IPS DF 6.9 (cell line): Measurements from ENCODE around the gene MAD1L1.
"Not testable (repeated sequence)": the region's sequence is repeated elsewhere in the genome, so short reads cannot be mapped to it uniquely, and the experiment has no call there.

ENCODE experiments used
- DNase-seq: peaks from one replicate; pipeline ENCODE4 v3.0.0-alpha.2; 2013; ENCODE audit warnings: low read depth, low spot score
- H3K27ac ChIP-seq: one replicate; pipeline ENCODE4 v1.5.1; 2013; ENCODE audit warnings: low read length, control low read depth
- H3K27me3 ChIP-seq: 2 replicates; pipeline ENCODE4 v1.6.1; 2013; ENCODE audit warnings: mild to moderate bottlenecking, low read length; ENCODE audit not compliant: control insufficient read depth, insufficient read depth
- H3K36me3 ChIP-seq: 2 replicates; pipeline ENCODE4 v1.6.1; 2013; ENCODE audit warnings: low read length; ENCODE audit not compliant: control insufficient read depth, insufficient read depth
- H3K4me1 ChIP-seq: 2 replicates; pipeline ENCODE4 v1.6.1; 2013; ENCODE audit warnings: low read length; ENCODE audit not compliant: control insufficient read depth, insufficient read depth
- H3K4me3 ChIP-seq: 2 replicates; pipeline ENCODE4 v1.5.1; 2013; ENCODE audit warnings: mild to moderate bottlenecking, low read length
- H3K9me3 ChIP-seq: 2 replicates; pipeline ENCODE4 v1.6.1; 2013; ENCODE audit warnings: low read length, inconsistent platforms; ENCODE audit not compliant: control insufficient read depth, insufficient read depth
- WGBS: extraction: QIAGEN DNeasy Blood & Tissue Kit; methylation state at CpG from one replicate; pipeline ENCODE4 v1.1.7; 2013; ENCODE audit warnings: mixed read lengths, missing lambda C conversion rate; ENCODE audit not compliant: insufficient read length, insufficient coverage; 5-methylcytosine and 5-hydroxymethylcytosine counted together

Gene MAD1L1

GRCh38 chr7:2037808-2038522, 194.8 kb downstream of the MAD1L1 start:
- H3K4me3 ChIP-seq: no peak overlapping the region
- no CpG with 5 or more reads among the region's 13 CpGs for WGBS
- H3K36me3 ChIP-seq: 0 out of 2 replicates have a peak, but pooled peaks cover 7% of the 10 kb centered on the region
- H3K27ac ChIP-seq: no peak overlapping the region
- H3K9me3 ChIP-seq: no peaks in the 10 kb centered on the region
- DNase-seq: no peak
- peaks cover 7% of the 10 kb centered on the region; the same call in 1 of the 2 replicates for H3K4me1 ChIP-seq
- H3K27me3 ChIP-seq: no peaks in the 10 kb centered on the region

GRCh38 chr7:2037301-2037807, 195.4 kb downstream of the MAD1L1 start:
- Histone ChIP-seq H3K4me1 (peaks cover 7% of the 10 kb centered on the region; the same call in 1 of the 2 replicates), H3K9me3 (no peaks in the 10 kb centered on the region), H3K27ac (no peak overlapping the region), H3K4me3 (no peak overlapping the region), H3K27me3 (no peaks in the 10 kb centered on the region), H3K36me3 (0 out of 2 replicates have a peak, but pooled peaks cover 3% of the 10 kb centered on the region)
- WGBS: no CpG with 5 or more reads among the region's 17 CpGs
- no peak for DNase-seq

- no CpG with 5 or more reads among the region's 20 CpGs for WGBS
- no peak overlapping the region for H3K4me3 ChIP-seq
- no peaks in the 10 kb centered on the region for H3K9me3 ChIP-seq
- H3K36me3 ChIP-seq: no peaks in the 10 kb centered on the region
- no peaks in the 10 kb centered on the region for H3K27me3 ChIP-seq
- no peak overlapping the region for H3K27ac ChIP-seq
- DNase-seq: no peak
- peaks cover 4% of the 10 kb centered on the region; the same call in 1 of the 2 replicates for H3K4me1 ChIP-seq
Measured at GRCh38 chr7:2036786-2037185, 196.0 kb downstream of the MAD1L1 start.

- no CpG with 5 or more reads among the region's 16 CpGs for WGBS
Measured at GRCh38 chr7:2036201-2036600, 196.5 kb downstream of the MAD1L1 start.

GRCh38 chr7:2034291-2035201, 198.2 kb downstream of the MAD1L1 start:
- H3K9me3 ChIP-seq: no peaks in the 10 kb centered on the region
- H3K36me3 ChIP-seq: no peaks in the 10 kb centered on the region
- DNase-seq: no peak
- no peak overlapping the region for H3K4me3 ChIP-seq
- peaks cover 5% of the 10 kb centered on the region; the same call in 1 of the 2 replicates for H3K4me1 ChIP-seq
- WGBS: no CpG with 5 or more reads among the region's 20 CpGs
- H3K27me3 ChIP-seq: no peaks in the 10 kb centered on the region
- no peak overlapping the region for H3K27ac ChIP-seq

More at GRCh38 chr7:2036201-2036600, 196.5 kb downstream of the MAD1L1 start:
- H3K27me3 ChIP-seq, H3K4me3 ChIP-seq, DNase-seq, H3K36me3 ChIP-seq, H3K9me3 ChIP-seq, H3K27ac ChIP-seq, H3K4me1 ChIP-seq: not testable (repeated sequence)

- Histone ChIP-seq H3K36me3 (no peaks in the 10 kb centered on the region), H3K4me1 (peaks cover 5% of the 10 kb centered on the region; the same call in 1 of the 2 replicates), H3K9me3 (no peaks in the 10 kb centered on the region), H3K27me3 (no peaks in the 10 kb centered on the region), H3K4me3 (no peak overlapping the region), H3K27ac (no peak overlapping the region)
- no peak for DNase-seq
- no CpG with 5 or more reads among the region's 13 CpGs for WGBS
Measured at GRCh38 chr7:2033586-2034135, 199.1 kb downstream of the MAD1L1 start.

- no peak for DNase-seq
- H3K36me3 ChIP-seq: no peaks in the 10 kb centered on the region
- H3K27me3 ChIP-seq: no peaks in the 10 kb centered on the region
- no CpG with 5 or more reads among the region's 19 CpGs for WGBS
- H3K4me3 ChIP-seq: no peak overlapping the region
- H3K27ac ChIP-seq: no peak overlapping the region
- H3K4me1 ChIP-seq: peaks cover 5% of the 10 kb centered on the region; the same call in 1 of the 2 replicates
- no peaks in the 10 kb centered on the region for H3K9me3 ChIP-seq
Measured at GRCh38 chr7:2032876-2033407, 199.8 kb downstream of the MAD1L1 start.

GRCh38 chr7:2032030-2032875, 200.5 kb downstream of the MAD1L1 start:
- WGBS: no CpG with 5 or more reads among the region's 26 CpGs

GRCh38 chr7:2031451-2031845, 201.3 kb downstream of the MAD1L1 start:
- no CpG with 5 or more reads among the region's 13 CpGs for WGBS
- H3K27ac ChIP-seq: no peak overlapping the region
- H3K4me3 ChIP-seq: no peak overlapping the region
- no peaks in the 10 kb centered on the region for H3K27me3 ChIP-seq
- no peaks in the 10 kb centered on the region for H3K9me3 ChIP-seq
- DNase-seq: no peak
- H3K4me1 ChIP-seq: peaks cover 5% of the 10 kb centered on the region; the same call in 1 of the 2 replicates
- H3K36me3 ChIP-seq: no peaks in the 10 kb centered on the region

More at GRCh38 chr7:2032030-2032875, 200.5 kb downstream of the MAD1L1 start:
- H3K9me3 ChIP-seq: no peaks in the 10 kb centered on the region
- no peaks in the 10 kb centered on the region for H3K27me3 ChIP-seq
- H3K36me3 ChIP-seq: no peaks in the 10 kb centered on the region
- H3K4me1 ChIP-seq: peaks cover 5% of the 10 kb centered on the region; the same call in 1 of the 2 replicates
- no peak overlapping the region for H3K27ac ChIP-seq
- H3K4me3 ChIP-seq: no peak overlapping the region
- DNase-seq: no peak
